Measurements from ENCODE around the gene TMA7. TPM values are rescaled to one million over a fixed set of nuclear protein-coding genes. Genes with fewer than 3 reads are reported as not detected.
A peak's percentile ranks its signal among the peaks of the same experiment; 100 is the strongest.

The TMA7 gene
- total and polyA plus RNA-seq, 10 of the 15 experiments (the other 5 are each of a cell fraction or from before 2014, with no cell fraction given), result 319 to 1,760 (median 752) TPM

DNA sequence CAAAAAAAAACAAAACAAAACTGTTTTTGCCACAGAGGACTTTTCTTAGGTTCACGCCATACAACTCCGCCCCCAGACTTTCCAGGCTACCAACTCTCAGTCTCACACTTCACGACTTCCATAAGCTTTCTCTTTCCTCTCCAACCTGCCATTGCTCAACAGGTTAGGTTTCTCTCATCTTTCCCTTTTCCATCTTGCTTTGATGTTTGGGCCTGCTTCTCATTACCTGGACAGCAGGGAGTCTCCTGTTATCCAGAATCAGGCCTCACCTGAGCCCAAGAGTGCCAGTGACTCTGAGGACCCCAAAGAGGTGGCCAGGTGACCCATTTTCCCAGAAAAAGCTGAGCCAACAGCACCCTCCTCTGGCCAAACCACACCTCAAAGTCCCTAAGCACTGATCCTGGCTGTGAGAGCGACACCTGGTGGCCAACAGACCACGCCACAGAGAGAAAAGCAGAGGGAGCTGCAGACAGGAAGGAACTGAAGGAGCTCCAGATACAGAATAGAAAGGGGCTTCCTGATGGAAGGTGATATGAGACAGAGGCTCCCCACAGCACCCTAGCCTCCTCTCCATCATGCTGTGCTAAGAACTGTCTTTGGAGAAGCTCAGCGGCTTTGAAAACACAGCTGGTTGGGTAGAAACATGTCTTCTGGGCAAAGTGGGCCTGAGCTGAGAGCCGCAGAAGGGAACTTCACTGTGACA, 4.1 kb upstream of the TMA7 start (continued):
- TF ChIP-seq, protein P1, sequence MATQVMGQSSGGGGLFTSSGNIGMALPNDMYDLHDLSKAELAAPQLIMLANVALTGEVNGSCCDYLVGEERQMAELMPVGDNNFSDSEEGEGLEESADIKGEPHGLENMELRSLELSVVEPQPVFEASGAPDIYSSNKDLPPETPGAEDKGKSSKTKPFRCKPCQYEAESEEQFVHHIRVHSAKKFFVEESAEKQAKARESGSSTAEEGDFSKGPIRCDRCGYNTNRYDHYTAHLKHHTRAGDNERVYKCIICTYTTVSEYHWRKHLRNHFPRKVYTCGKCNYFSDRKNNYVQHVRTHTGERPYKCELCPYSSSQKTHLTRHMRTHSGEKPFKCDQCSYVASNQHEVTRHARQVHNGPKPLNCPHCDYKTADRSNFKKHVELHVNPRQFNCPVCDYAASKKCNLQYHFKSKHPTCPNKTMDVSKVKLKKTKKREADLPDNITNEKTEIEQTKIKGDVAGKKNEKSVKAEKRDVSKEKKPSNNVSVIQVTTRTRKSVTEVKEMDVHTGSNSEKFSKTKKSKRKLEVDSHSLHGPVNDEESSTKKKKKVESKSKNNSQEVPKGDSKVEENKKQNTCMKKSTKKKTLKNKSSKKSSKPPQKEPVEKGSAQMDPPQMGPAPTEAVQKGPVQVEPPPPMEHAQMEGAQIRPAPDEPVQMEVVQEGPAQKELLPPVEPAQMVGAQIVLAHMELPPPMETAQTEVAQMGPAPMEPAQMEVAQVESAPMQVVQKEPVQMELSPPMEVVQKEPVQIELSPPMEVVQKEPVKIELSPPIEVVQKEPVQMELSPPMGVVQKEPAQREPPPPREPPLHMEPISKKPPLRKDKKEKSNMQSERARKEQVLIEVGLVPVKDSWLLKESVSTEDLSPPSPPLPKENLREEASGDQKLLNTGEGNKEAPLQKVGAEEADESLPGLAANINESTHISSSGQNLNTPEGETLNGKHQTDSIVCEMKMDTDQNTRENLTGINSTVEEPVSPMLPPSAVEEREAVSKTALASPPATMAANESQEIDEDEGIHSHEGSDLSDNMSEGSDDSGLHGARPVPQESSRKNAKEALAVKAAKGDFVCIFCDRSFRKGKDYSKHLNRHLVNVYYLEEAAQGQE (IDR thresholded peaks at IDR 0.05; ENCODE audit: low read depth, low read length), result no peak
- TF ChIP-seq IKZF2 (IDR thresholded peaks at IDR 0.05), result peak; percentile 58 to 72; a peak in 3 of 4 replicates
- TF ChIP-seq, protein P2, sequence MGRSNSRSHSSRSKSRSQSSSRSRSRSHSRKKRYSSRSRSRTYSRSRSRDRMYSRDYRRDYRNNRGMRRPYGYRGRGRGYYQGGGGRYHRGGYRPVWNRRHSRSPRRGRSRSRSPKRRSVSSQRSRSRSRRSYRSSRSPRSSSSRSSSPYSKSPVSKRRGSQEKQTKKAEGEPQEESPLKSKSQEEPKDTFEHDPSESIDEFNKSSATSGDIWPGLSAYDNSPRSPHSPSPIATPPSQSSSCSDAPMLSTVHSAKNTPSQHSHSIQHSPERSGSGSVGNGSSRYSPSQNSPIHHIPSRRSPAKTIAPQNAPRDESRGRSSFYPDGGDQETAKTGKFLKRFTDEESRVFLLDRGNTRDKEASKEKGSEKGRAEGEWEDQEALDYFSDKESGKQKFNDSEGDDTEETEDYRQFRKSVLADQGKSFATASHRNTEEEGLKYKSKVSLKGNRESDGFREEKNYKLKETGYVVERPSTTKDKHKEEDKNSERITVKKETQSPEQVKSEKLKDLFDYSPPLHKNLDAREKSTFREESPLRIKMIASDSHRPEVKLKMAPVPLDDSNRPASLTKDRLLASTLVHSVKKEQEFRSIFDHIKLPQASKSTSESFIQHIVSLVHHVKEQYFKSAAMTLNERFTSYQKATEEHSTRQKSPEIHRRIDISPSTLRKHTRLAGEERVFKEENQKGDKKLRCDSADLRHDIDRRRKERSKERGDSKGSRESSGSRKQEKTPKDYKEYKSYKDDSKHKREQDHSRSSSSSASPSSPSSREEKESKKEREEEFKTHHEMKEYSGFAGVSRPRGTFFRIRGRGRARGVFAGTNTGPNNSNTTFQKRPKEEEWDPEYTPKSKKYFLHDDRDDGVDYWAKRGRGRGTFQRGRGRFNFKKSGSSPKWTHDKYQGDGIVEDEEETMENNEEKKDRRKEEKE (IDR thresholded peaks at IDR 0.05), result no peak
- TF ChIP-seq HDAC2 (IDR thresholded peaks at IDR 0.05), result no peak
- 0 out of 2 replicates have a peak, but pooled peaks have one; percentile 37 for TF ChIP-seq CREM (IDR thresholded peaks at IDR 0.05; ENCODE audit: low read depth)
- TF ChIP-seq, protein P3, sequence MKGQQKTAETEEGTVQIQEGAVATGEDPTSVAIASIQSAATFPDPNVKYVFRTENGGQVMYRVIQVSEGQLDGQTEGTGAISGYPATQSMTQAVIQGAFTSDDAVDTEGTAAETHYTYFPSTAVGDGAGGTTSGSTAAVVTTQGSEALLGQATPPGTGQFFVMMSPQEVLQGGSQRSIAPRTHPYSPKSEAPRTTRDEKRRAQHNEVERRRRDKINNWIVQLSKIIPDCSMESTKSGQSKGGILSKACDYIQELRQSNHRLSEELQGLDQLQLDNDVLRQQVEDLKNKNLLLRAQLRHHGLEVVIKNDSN (IDR thresholded peaks at IDR 0.05; ENCODE audit: borderline replicate concordance, extremely low read length, insufficient read depth, low read depth, low read length), result no peak
- TF ChIP-seq NR2C2 (IDR thresholded peaks at IDR 0.05; ENCODE audit: borderline replicate concordance, control insufficient read depth, insufficient read length, low read depth), result no peak
- TF ChIP-seq, protein P4, sequence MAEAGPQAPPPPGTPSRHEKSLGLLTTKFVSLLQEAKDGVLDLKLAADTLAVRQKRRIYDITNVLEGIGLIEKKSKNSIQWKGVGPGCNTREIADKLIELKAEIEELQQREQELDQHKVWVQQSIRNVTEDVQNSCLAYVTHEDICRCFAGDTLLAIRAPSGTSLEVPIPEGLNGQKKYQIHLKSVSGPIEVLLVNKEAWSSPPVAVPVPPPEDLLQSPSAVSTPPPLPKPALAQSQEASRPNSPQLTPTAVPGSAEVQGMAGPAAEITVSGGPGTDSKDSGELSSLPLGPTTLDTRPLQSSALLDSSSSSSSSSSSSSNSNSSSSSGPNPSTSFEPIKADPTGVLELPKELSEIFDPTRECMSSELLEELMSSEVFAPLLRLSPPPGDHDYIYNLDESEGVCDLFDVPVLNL (IDR thresholded peaks at IDR 0.05; ENCODE audit: low read depth, low read length), result 0 out of 2 replicates have a peak, but pooled peaks have one; percentile 31
- TF ChIP-seq SRF (IDR thresholded peaks at IDR 0.05; ENCODE audit: low read depth in 2 of 2, low read length in 2 of 2), result 0 out of 4 replicates have a peak, but pooled peaks of 1 of the 2 experiments have one; percentile 38
- no peak for TF ChIP-seq RFX5 (IDR thresholded peaks at IDR 0.05; ENCODE audit: low read depth, low read length)
- no peak for TF ChIP-seq TAF1 (IDR thresholded peaks at IDR 0.05; ENCODE audit: borderline replicate concordance, low read depth, low read length)
- TF ChIP-seq GABPA (IDR thresholded peaks at IDR 0.05; ENCODE audit: low read depth), result no peak
- TF ChIP-seq TBL1XR1 (IDR thresholded peaks at IDR 0.05; ENCODE audit: low read depth, low read length), result no peak
- 0 out of 2 replicates have a peak, but pooled peaks have one; percentile 61 for TF ChIP-seq ESRRA (IDR thresholded peaks at IDR 0.05; ENCODE audit: low read length)
- TF ChIP-seq SREBF2 (IDR thresholded peaks at IDR 0.05; ENCODE audit: low read length), result no peak
- TF ChIP-seq, protein P5, sequence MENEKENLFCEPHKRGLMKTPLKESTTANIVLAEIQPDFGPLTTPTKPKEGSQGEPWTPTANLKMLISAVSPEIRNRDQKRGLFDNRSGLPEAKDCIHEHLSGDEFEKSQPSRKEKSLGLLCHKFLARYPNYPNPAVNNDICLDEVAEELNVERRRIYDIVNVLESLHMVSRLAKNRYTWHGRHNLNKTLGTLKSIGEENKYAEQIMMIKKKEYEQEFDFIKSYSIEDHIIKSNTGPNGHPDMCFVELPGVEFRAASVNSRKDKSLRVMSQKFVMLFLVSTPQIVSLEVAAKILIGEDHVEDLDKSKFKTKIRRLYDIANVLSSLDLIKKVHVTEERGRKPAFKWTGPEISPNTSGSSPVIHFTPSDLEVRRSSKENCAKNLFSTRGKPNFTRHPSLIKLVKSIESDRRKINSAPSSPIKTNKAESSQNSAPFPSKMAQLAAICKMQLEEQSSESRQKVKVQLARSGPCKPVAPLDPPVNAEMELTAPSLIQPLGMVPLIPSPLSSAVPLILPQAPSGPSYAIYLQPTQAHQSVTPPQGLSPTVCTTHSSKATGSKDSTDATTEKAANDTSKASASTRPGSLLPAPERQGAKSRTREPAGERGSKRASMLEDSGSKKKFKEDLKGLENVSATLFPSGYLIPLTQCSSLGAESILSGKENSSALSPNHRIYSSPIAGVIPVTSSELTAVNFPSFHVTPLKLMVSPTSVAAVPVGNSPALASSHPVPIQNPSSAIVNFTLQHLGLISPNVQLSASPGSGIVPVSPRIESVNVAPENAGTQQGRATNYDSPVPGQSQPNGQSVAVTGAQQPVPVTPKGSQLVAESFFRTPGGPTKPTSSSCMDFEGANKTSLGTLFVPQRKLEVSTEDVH (IDR thresholded peaks at IDR 0.05; ENCODE audit: low read depth, partially characterized antibody), result no peak

All from GM12878 (cell line).